GM12892 (cell line): Measurements from ENCODE around the gene CACNG8.

Source experiments
- POLR2A ChIP-seq: IDR thresholded peaks from 2 replicates; pipeline ENCODE4 v1.6.1; 2011; ENCODE audit warnings: low read depth, low read length, control low read depth
- POLR2AphosphoS5 ChIP-seq: IDR thresholded peaks from 2 replicates; pipeline ENCODE4 v1.6.1; 2011; ENCODE audit warnings: low read depth, low read length, control low read depth

- no peak for TF ChIP-seq POLR2AphosphoS5
- no peak for TF ChIP-seq POLR2A
Measured at GRCh38 chr19:53998223-53998622, 35.5 kb downstream of the CACNG8 start.
